Left lung (tissue), 10 donors: Measurements from ENCODE around the gene AMY2A. TPM values are rescaled to one million over a fixed set of nuclear protein-coding genes. Genes with fewer than 3 reads are reported as not detected.
"Not testable (repeated sequence)": the region's sequence is repeated elsewhere in the genome, so short reads cannot be mapped to it uniquely, and the experiment has no call there.

Source experiments
- ATAC-seq: fragments of 200-7000 bp; cut with Tn5 transposase; one replicate; pipeline ENCODE4 v1.9.1; 2020; ENCODE audit warnings: moderate library complexity
- DNase-seq, 4 donors: peaks; one replicate each; pipeline ENCODE4 v3.0.0-alpha.2; 2013 to 2020
- H3K27ac ChIP-seq, 2 donors: fragments of 200-600 bp; sonication (generic) in 1 of 2; one replicate each; pipeline versions ENCODE4 v1.5.0 to v1.8.0; 2020 to 2021
- H3K27me3 ChIP-seq, 2 donors: fragments of 200-600 bp; sonication (generic) in 1 of 2; one replicate each; pipeline versions ENCODE4 v1.5.0 to v1.8.0; 2020 to 2021
- H3K36me3 ChIP-seq, 2 donors: fragments of 200-600 bp; sonication (generic) in 1 of 2; one replicate each; pipeline versions ENCODE4 v1.5.0 to v1.8.0; 2020 to 2021
- H3K4me1 ChIP-seq, 2 donors: fragments of 200-600 bp; one replicate each; pipeline ENCODE4 v1.8.0; 2021
- H3K4me3 ChIP-seq, 2 donors: fragments of 200-600 bp; sonication (generic) in 1 of 2; one replicate each; pipeline versions ENCODE4 v1.5.0 to v1.8.0; 2020 to 2021; ENCODE audit warnings: mild to moderate bottlenecking in 1 of 2
- H3K9me3 ChIP-seq, 2 donors: fragments of 200-600 bp; sonication (generic) in 1 of 2; one replicate each; pipeline versions ENCODE4 v1.5.0 to v1.8.0; 2020 to 2021
- intact Hi-C, 2 donors: fragments of 100-400 bp; cut with DNase I; formaldehyde crosslinking; loops; one replicate each; pipeline versions ENCODE4 v1.11.2 to v1.14.2; 2022
- polyA plus RNA-seq, 6 donors: library from polyadenylated mRNA; unstranded; fragments of 120-200 nt; gene quantifications; one replicate each; pipeline ENCODE4 v1.2.1, GENCODE V29; 2013; ENCODE audit not compliant: insufficient read length in 6 of 6
- total RNA-seq, 2 donors: library from RNA; stranded (reverse); fragmentation: NEBNext Ultra II Directional; extraction: Animal tissue kit (Norgen Biotek cat#: 25700); gene quantifications; one replicate each; pipeline ENCODE4 v1.2.1, GENCODE V29; 2021
- TF ChIP-seq, protein P1 (sequence below), 2 donors: fragments of 200-600 bp; sonication (generic) in 1 of 2; IDR thresholded peaks; one replicate each; pipeline versions ENCODE4 v1.5.0 to v1.8.0; 2021; ENCODE audit warnings: antibody characterized with exemption in 2 of 2
- donor health status: DM: no; HTN: yes; CAD: no.
- donor health status: DM: no; HTN: no; CAD: no.

Gene AMY2A
- total and polyA plus RNA-seq, 8 donors: 0.35 to 0.84 (median 0.46) TPM; not detected in 4

DNA sequence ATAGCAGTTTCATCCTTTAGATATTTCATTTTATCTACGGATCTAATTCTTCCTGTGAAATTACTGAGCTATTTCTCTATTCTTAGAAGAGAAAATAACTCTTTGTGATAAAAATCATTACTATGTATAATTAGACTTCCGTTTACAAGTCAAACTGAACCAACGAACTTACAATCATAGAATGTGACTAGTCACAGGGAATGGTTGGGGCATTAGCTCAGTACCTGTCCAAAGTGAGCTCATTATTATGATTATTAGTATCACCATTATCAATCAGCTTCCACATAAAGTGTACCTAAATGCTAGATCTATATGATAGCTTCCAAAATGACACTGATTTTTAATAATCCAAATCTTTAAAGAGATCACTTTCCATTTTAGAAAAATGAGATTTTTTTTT lies 33.3 kb upstream of the AMY2A start:
- no peak for ATAC-seq
- Histone ChIP-seq H3K27ac (no peak overlapping the region), H3K4me3 (no peak overlapping the region), H3K9me3 (peaks cover 0 to 14% of the 10 kb centered on the region in 2 donors), H3K36me3 (no peaks in the 10 kb centered on the region), H3K4me1 (no peaks in the 10 kb centered on the region), H3K27me3 (no peaks in the 10 kb centered on the region)
- TF ChIP-seq, protein P1, sequence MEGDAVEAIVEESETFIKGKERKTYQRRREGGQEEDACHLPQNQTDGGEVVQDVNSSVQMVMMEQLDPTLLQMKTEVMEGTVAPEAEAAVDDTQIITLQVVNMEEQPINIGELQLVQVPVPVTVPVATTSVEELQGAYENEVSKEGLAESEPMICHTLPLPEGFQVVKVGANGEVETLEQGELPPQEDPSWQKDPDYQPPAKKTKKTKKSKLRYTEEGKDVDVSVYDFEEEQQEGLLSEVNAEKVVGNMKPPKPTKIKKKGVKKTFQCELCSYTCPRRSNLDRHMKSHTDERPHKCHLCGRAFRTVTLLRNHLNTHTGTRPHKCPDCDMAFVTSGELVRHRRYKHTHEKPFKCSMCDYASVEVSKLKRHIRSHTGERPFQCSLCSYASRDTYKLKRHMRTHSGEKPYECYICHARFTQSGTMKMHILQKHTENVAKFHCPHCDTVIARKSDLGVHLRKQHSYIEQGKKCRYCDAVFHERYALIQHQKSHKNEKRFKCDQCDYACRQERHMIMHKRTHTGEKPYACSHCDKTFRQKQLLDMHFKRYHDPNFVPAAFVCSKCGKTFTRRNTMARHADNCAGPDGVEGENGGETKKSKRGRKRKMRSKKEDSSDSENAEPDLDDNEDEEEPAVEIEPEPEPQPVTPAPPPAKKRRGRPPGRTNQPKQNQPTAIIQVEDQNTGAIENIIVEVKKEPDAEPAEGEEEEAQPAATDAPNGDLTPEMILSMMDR (IDR thresholded peaks at IDR 0.05): no peak
- DNase-seq: no peak
- intact Hi-C loops: no loop called here

DNA sequence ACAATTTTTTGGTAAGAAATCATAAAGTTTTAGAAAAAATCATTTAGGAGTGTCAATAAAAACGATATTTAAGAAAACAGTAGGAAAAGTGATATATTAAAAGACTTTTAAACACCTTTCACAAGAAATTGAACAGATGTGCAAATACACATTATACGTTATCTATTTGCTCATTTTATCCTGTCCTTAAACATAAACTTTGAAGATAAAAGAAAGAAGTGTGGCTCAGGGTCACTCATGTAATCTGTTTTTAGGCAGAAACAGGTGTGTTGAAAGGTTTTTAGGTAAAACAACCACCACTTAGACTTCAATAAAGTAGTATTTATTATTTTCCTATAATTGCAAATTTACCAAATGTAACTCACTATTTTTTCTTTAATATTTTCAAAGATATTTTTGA lies 32.7 kb upstream of the AMY2A start:
- TF ChIP-seq, protein P1 (IDR thresholded peaks at IDR 0.05): no peak
- H3K27ac ChIP-seq: no peak overlapping the region
- H3K36me3 ChIP-seq: no peaks in the 10 kb centered on the region
- no peaks in the 10 kb centered on the region for H3K4me1 ChIP-seq
- intact Hi-C loops: no loop called here
- no peak for ATAC-seq
- H3K9me3 ChIP-seq: peaks cover 0 to 19% of the 10 kb centered on the region in 2 donors
- no peak for DNase-seq
- no peaks in the 10 kb centered on the region for H3K27me3 ChIP-seq
- no peak overlapping the region for H3K4me3 ChIP-seq

DNA sequence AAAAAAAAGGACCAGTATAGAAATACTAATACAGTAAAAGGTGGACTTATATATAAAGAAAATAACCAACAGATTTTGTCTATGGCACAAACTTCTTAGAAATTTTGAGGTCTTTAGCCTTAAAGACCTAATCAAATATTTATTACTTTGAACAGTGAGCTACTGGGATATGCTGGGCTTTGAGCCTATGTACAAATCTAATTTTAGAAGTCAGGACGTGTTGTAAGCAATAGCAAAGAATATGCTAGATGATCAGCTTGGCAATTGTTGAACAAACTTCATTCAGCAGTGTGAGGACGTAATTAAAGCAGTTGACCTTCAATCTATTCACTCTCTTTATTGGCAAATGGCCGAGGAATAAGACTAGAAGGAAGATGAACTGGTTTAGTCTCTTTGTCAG lies 14.5 kb upstream of the AMY2A start:
- intact Hi-C loops, H3K4me3 ChIP-seq, ATAC-seq, H3K36me3 ChIP-seq, DNase-seq, H3K27me3 ChIP-seq, H3K9me3 ChIP-seq, H3K4me1 ChIP-seq, H3K27ac ChIP-seq: not testable (repeated sequence)

DNA sequence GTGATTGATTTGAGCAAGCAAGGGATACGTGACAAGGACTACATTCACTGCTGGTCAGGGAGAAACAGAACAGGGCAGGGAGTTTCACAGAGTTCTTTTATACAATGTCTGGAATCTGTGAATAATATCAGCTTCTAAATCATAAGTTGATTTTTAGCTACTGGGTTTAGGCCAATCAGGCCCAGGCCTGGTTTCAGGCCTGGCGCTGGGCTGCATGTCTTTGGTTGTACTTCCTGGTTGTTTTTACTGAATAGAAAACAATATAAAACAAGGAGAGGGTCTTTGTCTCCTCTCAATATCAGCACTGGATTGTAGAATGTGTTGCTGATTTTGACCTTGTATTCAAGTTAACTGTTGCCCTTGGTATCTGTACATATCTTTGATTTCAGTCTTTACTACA lies 865 bp upstream of the AMY2A start:
- Histone ChIP-seq H3K4me1 (no peaks in the 10 kb centered on the region), H3K4me3 (no peak overlapping the region), H3K27me3 (no peaks in the 10 kb centered on the region), H3K36me3 (no peaks in the 10 kb centered on the region), H3K9me3 (no peaks in the 10 kb centered on the region), H3K27ac (no peak overlapping the region)
- ATAC-seq (no peak), DNase-seq (peak in 1 of 4 donors; percentile 20)
- intact Hi-C loops: no loop called here
- TF ChIP-seq, protein P1 (IDR thresholded peaks at IDR 0.05): no peak

DNA sequence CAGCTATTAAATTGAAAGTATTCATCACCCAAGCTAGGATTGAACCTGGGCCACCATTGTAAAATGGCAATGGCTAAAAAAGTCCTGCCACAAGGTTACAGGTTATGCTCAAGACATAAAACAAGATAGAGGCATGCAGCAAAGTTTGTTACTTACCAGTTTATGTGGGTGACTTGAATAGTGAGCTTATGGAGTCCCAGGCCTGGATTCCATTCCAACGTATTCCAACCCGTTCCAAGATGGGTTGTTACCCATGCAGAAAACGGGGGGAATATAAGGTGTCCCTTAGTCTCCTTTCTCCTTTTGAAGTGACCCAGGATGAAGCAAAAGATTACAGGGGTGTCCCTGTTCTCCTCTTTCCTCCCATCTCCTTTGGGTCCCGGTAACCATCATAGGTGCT lies 10.2 kb downstream of the AMY2A start:
- DNase-seq, H3K27me3 ChIP-seq, intact Hi-C loops: not testable (repeated sequence)

DNA sequence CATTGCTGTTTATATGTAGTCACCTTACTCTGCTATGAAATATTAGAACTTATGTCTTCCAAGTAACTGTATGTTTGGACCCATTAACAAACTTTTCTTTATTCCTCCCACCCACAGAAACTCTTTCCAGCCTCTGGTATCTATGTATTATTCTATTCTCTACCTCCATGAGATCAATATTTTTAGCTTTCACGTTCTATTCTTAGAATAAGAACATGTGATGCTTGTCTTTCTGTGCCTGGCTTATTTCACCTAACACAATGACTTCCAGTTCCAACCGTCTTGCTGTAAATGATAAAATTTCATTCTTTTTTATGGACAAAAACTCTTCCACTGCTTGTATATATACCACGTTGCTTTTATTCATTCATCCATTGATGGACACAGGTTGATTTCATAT lies 24.0 kb downstream of the AMY2A start:
- intact Hi-C loops: not testable (repeated sequence)

More for the DNA sequence above, 10.2 kb downstream of the AMY2A start:
- not testable (repeated sequence) for H3K9me3 ChIP-seq, ATAC-seq, H3K27ac ChIP-seq, H3K4me1 ChIP-seq, H3K36me3 ChIP-seq, H3K4me3 ChIP-seq

DNA sequence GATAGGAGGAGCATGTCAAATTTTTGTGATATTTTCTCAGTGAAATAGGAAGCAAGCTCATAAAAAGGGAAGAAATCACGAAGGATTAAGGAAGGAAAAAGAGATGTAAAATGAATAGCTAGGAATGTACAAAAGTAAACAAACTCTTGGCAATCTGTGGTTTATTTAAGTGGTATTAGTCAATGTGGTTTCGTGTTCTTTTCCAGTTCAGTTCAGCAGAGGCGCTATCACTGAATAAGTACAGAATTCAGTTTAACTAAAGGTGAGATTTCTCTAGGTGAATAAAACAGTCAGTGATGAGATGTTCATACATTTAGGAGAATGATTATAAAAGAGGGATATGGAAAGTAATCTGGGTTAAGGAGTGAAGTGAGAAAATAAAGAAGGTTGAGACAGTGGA lies 26.7 kb downstream of the AMY2A start:
- H3K36me3 ChIP-seq, H3K4me3 ChIP-seq, intact Hi-C loops, H3K27ac ChIP-seq, DNase-seq, H3K4me1 ChIP-seq, H3K27me3 ChIP-seq, H3K9me3 ChIP-seq: not testable (repeated sequence)
- peak; percentile 84 for ATAC-seq

More for the DNA sequence above, 24.0 kb downstream of the AMY2A start:
- not testable (repeated sequence) for H3K4me3 ChIP-seq, H3K36me3 ChIP-seq, H3K9me3 ChIP-seq, DNase-seq, H3K27ac ChIP-seq, H3K4me1 ChIP-seq, ATAC-seq, H3K27me3 ChIP-seq

DNA sequence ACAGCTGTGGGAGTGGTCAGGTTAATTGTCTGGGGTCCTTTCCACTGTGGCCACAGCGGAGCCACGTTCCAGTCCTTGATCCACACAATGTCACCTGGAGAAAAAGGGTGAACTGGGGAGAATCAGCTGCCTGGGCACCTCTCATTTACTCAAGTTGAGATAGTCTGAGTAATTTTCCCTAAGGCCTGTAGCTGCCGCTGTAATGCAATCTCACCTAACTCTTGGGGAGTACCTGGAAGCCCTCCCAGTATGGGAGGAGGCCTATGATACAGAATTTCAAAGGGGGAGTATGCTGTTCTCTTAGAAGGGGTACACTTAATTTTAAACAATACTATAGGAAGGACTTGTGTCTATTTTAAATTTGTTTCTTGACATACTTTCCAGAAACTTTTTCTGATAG lies 33.1 kb downstream of the AMY2A start:
- DNase-seq, H3K4me3 ChIP-seq, H3K4me1 ChIP-seq, H3K27ac ChIP-seq, H3K9me3 ChIP-seq, H3K36me3 ChIP-seq, H3K27me3 ChIP-seq, intact Hi-C loops: not testable (repeated sequence)
- ATAC-seq: peak; percentile 51

DNA sequence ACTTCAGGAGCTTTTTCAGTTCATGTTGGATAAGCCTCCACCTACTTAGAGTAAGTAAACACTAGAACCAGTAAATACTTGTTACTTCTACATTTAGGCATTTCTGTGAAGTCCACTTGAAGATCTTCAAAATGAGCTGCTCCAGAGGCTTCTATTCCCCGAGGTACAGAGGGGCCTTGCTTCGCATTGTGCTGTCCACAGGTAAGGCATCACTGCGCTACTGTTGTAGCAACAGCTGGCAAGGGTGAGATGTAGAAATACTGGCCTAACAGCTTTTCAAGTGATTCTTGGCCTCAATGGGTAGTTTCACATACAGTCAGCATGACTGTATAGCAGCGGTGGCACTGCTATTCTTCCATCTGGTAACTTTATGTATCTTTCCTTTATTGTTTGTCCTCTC lies 33.7 kb downstream of the AMY2A start:
- H3K27ac ChIP-seq, H3K36me3 ChIP-seq, H3K4me1 ChIP-seq, H3K9me3 ChIP-seq, H3K4me3 ChIP-seq, DNase-seq, intact Hi-C loops, H3K27me3 ChIP-seq: not testable (repeated sequence)
- peak; percentile 93 for ATAC-seq

DNA sequence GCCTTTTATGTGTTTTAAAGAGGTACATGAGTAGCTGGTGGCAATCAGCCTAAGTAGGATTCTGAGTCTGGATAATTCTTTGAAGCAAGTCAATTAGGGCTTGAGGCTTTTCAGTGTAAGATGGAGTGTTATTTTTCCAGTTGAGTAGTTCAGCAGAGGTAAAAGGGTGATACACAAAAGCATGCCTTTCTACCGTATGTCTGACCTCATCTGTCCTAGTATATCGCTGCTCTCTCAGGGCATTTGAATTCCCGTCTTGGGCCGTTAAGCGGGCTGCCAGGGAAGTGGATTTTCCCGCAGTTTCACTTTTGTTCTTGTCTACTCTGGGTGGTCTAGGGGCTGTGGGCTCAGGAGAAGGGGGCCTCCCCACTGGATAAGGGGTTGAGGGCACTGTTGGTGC lies 36.9 kb downstream of the AMY2A start:
- H3K4me1 ChIP-seq, ATAC-seq, H3K27ac ChIP-seq, H3K27me3 ChIP-seq, H3K9me3 ChIP-seq, intact Hi-C loops, DNase-seq, H3K36me3 ChIP-seq, H3K4me3 ChIP-seq: not testable (repeated sequence)

DNA sequence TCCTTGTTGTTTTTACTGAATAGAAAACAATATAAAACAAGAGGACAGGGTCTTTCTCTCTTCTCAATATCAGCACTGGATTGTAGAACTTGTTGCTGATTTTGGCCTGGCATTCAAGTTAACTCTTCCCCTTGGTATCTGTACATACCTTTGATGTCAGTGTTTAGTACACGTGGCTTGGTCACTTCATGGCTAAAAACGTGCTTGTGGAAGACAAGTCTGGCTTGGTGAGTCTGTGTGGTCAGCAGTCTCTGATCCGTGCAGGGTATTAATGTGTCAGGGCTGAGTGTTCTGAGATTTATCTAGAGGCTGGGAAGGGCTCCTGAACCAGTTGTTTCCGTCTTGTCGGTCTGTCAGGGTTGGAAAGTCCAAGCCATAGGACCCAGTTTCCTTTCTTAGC lies 38.2 kb downstream of the AMY2A start, which contains the start of gene AMY1A:
Gene AMY1A, plus strand, starts transcription at position 301 of the 400 bp plus-strand sequence. CDS start 571 bp downstream, outside the sequence.
- H3K4me3 ChIP-seq, H3K27me3 ChIP-seq, ATAC-seq, H3K27ac ChIP-seq, intact Hi-C loops, H3K4me1 ChIP-seq, DNase-seq, H3K36me3 ChIP-seq, H3K9me3 ChIP-seq: not testable (repeated sequence)
